Suprapubic skin (tissue), 4 donors: ENCODE measurements around the gene SH3RF1.

Experiments used
- EP300 ChIP-seq: sonication (generic); formaldehyde crosslinking; IDR thresholded peaks from one replicate; pipeline ENCODE4 v1.6.1; 2017; ENCODE audit warnings: antibody characterized with exemption
- POLR2A ChIP-seq, 2 donors: fragments of 450-650 bp; IDR thresholded peaks; one replicate each; pipeline ENCODE4 v1.6.1; 2017; ENCODE audit warnings: antibody characterized with exemption in 2 of 2, mild to moderate bottlenecking in 2 of 2, moderate library complexity in 2 of 2
- POLR2AphosphoS5 ChIP-seq, 3 donors: sonication (generic); formaldehyde crosslinking; IDR thresholded peaks; one replicate each; pipeline ENCODE4 v1.6.1; 2017; ENCODE audit warnings: antibody characterized with exemption in 3 of 3
- TF ChIP-seq, protein P1 (sequence below), 2 donors: fragments of 200-600 bp in 1 of 2; fragments of 450-650 bp in 1 of 2; sonication (generic) in 1 of 2; IDR thresholded peaks; one replicate each; pipeline ENCODE4 v1.5.1; 2016 to 2019; ENCODE audit warnings: antibody characterized with exemption in 2 of 2, mild to moderate bottlenecking in 1 of 2, moderate library complexity in 1 of 2

DNA sequence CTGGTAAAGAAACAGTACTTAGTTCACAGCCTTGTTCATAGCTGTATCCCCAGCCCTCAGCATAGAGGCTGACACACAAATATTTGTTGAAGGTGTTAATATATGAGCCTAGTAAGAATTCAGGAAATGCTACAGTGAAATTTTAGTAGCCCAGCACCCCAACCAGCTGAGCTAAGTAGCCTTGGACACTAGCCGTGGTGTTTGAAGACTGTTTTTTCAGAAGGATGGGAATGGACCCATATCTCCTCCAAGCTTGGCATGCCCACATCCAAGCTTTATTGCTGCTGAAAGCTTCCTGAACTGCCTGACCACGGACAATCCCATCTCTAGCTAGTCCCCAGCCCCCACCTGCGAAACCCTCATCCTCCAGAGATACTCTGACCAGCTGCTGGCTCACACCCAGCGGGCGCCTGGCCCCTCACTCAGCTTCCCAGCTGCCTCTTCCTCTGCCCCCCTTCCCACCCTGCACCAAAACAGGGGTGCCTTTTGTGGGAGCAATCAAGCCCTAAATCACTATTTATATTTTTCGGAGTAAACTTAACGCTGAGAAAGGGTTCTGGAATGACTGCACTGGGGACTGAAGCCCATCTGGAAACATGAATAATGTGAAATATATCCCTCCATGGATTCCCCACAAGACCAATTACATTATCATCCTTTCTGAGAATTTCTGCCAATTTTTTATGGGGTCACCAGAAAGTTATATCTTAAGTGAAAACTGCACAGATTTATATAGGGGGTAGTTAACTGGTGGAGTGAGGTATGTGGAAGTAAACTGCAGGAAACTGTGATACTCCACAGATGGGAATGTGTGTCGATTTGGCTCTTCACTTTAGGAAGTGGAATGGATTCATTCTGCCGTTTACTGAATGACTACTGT, 219.6 kb downstream of the SH3RF1 start:
- TF ChIP-seq, protein P1, sequence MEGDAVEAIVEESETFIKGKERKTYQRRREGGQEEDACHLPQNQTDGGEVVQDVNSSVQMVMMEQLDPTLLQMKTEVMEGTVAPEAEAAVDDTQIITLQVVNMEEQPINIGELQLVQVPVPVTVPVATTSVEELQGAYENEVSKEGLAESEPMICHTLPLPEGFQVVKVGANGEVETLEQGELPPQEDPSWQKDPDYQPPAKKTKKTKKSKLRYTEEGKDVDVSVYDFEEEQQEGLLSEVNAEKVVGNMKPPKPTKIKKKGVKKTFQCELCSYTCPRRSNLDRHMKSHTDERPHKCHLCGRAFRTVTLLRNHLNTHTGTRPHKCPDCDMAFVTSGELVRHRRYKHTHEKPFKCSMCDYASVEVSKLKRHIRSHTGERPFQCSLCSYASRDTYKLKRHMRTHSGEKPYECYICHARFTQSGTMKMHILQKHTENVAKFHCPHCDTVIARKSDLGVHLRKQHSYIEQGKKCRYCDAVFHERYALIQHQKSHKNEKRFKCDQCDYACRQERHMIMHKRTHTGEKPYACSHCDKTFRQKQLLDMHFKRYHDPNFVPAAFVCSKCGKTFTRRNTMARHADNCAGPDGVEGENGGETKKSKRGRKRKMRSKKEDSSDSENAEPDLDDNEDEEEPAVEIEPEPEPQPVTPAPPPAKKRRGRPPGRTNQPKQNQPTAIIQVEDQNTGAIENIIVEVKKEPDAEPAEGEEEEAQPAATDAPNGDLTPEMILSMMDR (IDR thresholded peaks at IDR 0.05): no peak
- TF ChIP-seq POLR2AphosphoS5 (IDR thresholded peaks at IDR 0.05): no peak
- TF ChIP-seq POLR2A (IDR thresholded peaks at IDR 0.05): no peak
- TF ChIP-seq EP300: no peak
